ENCODE data around the gene ARHGEF16. TPM values are rescaled to one million over a fixed set of nuclear protein-coding genes. Genes with fewer than 3 reads are reported as not detected.

ARHGEF16 gene
- total RNA-seq, 2 donors from 2014 or later, result 47.7 to 64.7 TPM

DNA sequence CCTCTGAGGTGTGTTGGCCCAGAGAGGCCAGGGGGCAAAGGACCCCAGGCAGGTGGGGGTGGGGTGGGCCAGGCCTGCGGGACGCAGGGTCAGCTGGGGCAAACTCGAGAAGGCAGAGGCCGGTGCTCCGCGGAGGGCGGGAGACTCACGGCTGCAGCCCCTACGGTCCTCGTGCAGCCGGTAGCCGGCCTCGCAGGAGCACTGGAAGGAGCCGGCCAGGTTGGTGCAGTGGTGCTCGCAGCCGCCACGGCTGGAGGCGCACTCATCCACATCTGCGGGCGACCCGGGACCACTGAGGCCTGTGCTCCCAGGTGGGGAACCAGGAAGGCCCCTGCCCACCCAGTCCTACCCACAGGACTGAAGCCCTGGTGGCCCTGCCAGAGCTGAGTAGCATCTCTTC lies 55.3 kb downstream of the ARHGEF16 start:
- Histone ChIP-seq H3K4me1 (ENCODE audit: control insufficient read depth, insufficient read depth, low read length) (no peaks in the 10 kb centered on the region), H3K4me3 (ENCODE audit: low read length) (no peak overlapping the region), H3K27me3 (ENCODE audit: control insufficient read depth, insufficient read depth, low read length, poor library complexity, severe bottlenecking) (no peaks in the 10 kb centered on the region), H3K27ac (ENCODE audit: low read depth, low read length) (no peak overlapping the region), H3K36me3 (ENCODE audit: control insufficient read depth, insufficient read depth, low read length) (no peaks in the 10 kb centered on the region), H3K9me3 (ENCODE audit: control insufficient read depth, low read length) (no peaks in the 10 kb centered on the region), H3K9ac (ENCODE audit: extremely low read depth, low read length, poor library complexity, severe bottlenecking) (no peak overlapping the region)
- TF ChIP-seq, protein P1, sequence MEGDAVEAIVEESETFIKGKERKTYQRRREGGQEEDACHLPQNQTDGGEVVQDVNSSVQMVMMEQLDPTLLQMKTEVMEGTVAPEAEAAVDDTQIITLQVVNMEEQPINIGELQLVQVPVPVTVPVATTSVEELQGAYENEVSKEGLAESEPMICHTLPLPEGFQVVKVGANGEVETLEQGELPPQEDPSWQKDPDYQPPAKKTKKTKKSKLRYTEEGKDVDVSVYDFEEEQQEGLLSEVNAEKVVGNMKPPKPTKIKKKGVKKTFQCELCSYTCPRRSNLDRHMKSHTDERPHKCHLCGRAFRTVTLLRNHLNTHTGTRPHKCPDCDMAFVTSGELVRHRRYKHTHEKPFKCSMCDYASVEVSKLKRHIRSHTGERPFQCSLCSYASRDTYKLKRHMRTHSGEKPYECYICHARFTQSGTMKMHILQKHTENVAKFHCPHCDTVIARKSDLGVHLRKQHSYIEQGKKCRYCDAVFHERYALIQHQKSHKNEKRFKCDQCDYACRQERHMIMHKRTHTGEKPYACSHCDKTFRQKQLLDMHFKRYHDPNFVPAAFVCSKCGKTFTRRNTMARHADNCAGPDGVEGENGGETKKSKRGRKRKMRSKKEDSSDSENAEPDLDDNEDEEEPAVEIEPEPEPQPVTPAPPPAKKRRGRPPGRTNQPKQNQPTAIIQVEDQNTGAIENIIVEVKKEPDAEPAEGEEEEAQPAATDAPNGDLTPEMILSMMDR (conservative IDR thresholded peaks at IDR 0.05), result no peak
- Mint-ChIP-seq H3K27ac (no peak overlapping the region), H3K4me3 (no peak overlapping the region), H3K27me3 (ENCODE audit: insufficient read depth) (no peaks in the 10 kb centered on the region), H3K4me1 (no peaks in the 10 kb centered on the region), H3K9me3 (no peaks in the 10 kb centered on the region), H3K36me3 (ENCODE audit: low read depth) (peaks cover 28% of the 10 kb centered on the region)
- WGBS, 2 experiments (ENCODE audit: insufficient coverage in 1 of 2, insufficient read length in 1 of 2), result 93 to 96% methylated on average over 5 to 21 of the region's 21 CpGs
- DNase-seq, result no peak

DNA sequence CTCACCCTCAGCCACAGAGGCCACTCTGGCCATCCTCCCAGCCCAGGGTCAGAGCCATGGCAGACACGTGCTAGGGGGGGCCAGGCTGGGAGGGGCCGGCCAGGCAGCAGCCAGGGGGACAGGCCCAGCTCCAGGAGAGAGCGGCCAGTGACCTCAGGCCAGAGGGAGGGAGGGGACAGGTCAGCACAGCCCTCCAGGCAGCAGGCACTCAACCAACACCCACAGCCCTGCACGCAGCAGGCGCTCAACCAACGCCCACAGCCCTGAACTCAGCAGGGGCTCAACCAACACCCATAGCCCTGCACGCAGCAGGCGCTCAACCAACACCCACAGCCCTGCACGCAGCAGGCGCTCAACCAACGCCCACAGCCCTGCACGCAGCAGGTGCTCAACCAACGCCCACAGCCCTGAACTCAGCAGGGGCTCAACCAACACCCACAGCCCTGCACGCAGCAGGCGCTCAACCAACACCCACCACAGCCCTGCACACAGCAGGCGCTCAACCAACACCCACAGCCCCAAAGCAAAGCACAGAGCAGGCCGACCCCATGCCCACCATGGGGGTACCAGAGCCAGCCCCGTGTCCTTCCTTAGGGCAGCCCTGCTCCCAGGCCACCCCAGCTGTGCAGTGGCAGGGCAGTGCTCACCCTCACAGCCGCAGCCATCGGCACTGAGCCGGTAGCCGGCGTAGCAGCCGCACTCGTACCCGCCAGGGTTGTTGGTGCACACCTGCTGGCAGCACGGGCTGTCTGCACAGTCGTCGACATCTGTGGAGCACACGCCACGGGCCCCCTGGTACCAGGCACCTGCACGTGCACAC lies 55.9 kb downstream of the ARHGEF16 start:
- Mint-ChIP-seq H3K36me3 (ENCODE audit: low read depth) (peaks cover 28% of the 10 kb centered on the region), H3K27me3 (ENCODE audit: insufficient read depth) (no peaks in the 10 kb centered on the region), H3K9me3 (no peaks in the 10 kb centered on the region), H3K4me3 (no peak overlapping the region), H3K4me1 (no peaks in the 10 kb centered on the region), H3K27ac (no peak overlapping the region)
- H3K27ac ChIP-seq (ENCODE audit: low read depth, low read length), result no peak overlapping the region
- H3K4me1 ChIP-seq (ENCODE audit: control insufficient read depth, insufficient read depth, low read length), result no peaks in the 10 kb centered on the region
- H3K4me3 ChIP-seq (ENCODE audit: low read length), result no peak overlapping the region
- no peaks in the 10 kb centered on the region for H3K9me3 ChIP-seq (ENCODE audit: control insufficient read depth, low read length)
- DNase-seq, result no peak
- 92 to 95% methylated on average over 18 to 32 of the region's 32 CpGs for WGBS, 2 experiments (ENCODE audit: insufficient coverage in 1 of 2, insufficient read length in 1 of 2)
- TF ChIP-seq, protein P1 (conservative IDR thresholded peaks at IDR 0.05), result no peak
- no peaks in the 10 kb centered on the region for H3K27me3 ChIP-seq (ENCODE audit: control insufficient read depth, insufficient read depth, low read length, poor library complexity, severe bottlenecking)
- no peaks in the 10 kb centered on the region for H3K36me3 ChIP-seq (ENCODE audit: control insufficient read depth, insufficient read depth, low read length)
- H3K9ac ChIP-seq (ENCODE audit: extremely low read depth, low read length, poor library complexity, severe bottlenecking), result no peak overlapping the region

DNA sequence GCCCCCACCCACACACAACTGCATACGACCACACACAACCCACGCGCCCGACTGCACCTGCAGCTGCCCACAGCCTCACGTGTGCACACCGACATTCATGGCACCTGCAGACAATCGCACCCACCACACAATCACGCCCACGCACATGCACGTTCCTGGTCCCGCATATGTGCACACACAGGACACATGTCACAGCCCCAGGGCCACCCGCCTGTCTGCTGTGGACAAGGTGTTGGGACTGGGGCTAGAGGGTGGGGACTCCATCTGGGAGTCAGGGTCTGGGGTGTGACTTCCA lies 56.4 kb downstream of the ARHGEF16 start:
- Histone ChIP-seq H3K9ac (ENCODE audit: extremely low read depth, low read length, poor library complexity, severe bottlenecking) (no peak overlapping the region), H3K4me1 (ENCODE audit: control insufficient read depth, insufficient read depth, low read length) (no peaks in the 10 kb centered on the region), H3K4me3 (ENCODE audit: low read length) (no peak overlapping the region), H3K27me3 (ENCODE audit: control insufficient read depth, insufficient read depth, low read length, poor library complexity, severe bottlenecking) (no peaks in the 10 kb centered on the region), H3K27ac (ENCODE audit: low read depth, low read length) (no peak overlapping the region), H3K36me3 (ENCODE audit: control insufficient read depth, insufficient read depth, low read length) (no peaks in the 10 kb centered on the region), H3K9me3 (ENCODE audit: control insufficient read depth, low read length) (no peaks in the 10 kb centered on the region)
- peaks cover 28% of the 10 kb centered on the region for H3K36me3 Mint-ChIP-seq (ENCODE audit: low read depth)
- no peak for DNase-seq
- TF ChIP-seq, protein P1 (conservative IDR thresholded peaks at IDR 0.05), result no peak
- H3K4me1 Mint-ChIP-seq, result no peaks in the 10 kb centered on the region
- WGBS, 2 experiments (ENCODE audit: insufficient coverage in 1 of 2, insufficient read length in 1 of 2), result 96 to 100% methylated on average over 9 to 12 of the region's 12 CpGs
- H3K9me3 Mint-ChIP-seq, result no peaks in the 10 kb centered on the region
- H3K4me3 Mint-ChIP-seq, result no peak overlapping the region
- H3K27ac Mint-ChIP-seq, result no peak overlapping the region
- H3K27me3 Mint-ChIP-seq (ENCODE audit: insufficient read depth), result no peaks in the 10 kb centered on the region

All from endodermal cell (in vitro differentiated cells).